ENCODE data around the gene MIPOL1. TPM values are rescaled to one million over a fixed set of nuclear protein-coding genes. Genes with fewer than 3 reads are reported as not detected.

MIPOL1 gene
- total and polyA plus RNA-seq, 9 of the 15 experiments (the other 6 are each of a cell fraction or from before 2014, with no cell fraction given): 6.7 to 21.9 (median 12.4) TPM

DNA sequence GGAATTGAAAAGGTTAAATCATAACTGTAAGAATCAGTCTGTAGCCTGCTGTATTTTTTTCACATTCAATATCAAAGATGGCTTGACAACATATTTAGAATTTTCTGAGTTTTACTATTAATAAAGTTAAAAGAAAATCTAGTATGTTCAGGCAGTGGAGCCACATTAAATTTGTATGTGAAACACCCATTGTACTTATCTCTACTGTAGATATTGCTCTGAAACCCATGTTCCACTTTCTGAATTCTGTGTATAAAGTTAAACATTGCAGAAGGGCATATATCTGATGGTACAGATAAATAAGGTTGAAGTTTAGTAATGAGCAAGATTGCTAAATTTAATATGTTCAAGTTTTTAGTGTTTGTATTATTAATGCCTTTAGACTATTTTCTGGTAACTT is 224.6 kb downstream of the MIPOL1 start (continued):
- TF ChIP-seq, protein P1, sequence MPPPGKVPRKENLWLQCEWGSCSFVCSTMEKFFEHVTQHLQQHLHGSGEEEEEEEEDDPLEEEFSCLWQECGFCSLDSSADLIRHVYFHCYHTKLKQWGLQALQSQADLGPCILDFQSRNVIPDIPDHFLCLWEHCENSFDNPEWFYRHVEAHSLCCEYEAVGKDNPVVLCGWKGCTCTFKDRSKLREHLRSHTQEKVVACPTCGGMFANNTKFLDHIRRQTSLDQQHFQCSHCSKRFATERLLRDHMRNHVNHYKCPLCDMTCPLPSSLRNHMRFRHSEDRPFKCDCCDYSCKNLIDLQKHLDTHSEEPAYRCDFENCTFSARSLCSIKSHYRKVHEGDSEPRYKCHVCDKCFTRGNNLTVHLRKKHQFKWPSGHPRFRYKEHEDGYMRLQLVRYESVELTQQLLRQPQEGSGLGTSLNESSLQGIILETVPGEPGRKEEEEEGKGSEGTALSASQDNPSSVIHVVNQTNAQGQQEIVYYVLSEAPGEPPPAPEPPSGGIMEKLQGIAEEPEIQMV (tag; conservative IDR thresholded peaks at IDR 0.05; ENCODE audit: low read depth): no peak

DNA sequence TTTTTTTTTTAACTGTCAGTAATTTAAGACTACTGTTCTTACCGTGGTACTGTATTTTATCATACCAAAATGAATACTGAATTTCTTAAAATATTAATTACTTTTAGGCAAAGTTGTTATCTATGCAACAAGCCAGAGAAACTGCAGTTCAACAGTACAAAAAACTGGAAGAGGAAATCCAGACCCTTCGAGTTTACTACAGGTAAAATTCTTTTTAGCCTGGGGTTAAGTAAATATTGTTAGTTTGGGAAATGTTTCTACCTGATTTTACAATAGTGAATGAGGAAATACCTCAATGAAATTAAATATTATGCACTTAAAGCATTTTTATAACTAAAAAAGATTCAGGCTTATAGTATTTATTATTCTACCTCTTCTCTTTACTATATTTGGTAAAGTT is 225.0 kb downstream of the MIPOL1 start:
- Histone ChIP-seq H3K9ac (ENCODE audit: insufficient read depth in 1 of 2, low read depth in 2 of 2, low read length in 2 of 2) (no peak overlapping the region), H3K36me3 (ENCODE audit: control insufficient read depth, insufficient read depth, low read length) (no peaks in the 10 kb centered on the region), H3K27me3 (ENCODE audit: control insufficient read depth in 2 of 2, insufficient read depth in 2 of 2, low read length in 2 of 2) (no peaks in the 10 kb centered on the region), H4K20me1 (replicated peaks; ENCODE audit: control insufficient read depth, insufficient read depth, low read length) (no peaks in the 10 kb centered on the region), H2AFZ (ENCODE audit: low read depth, low read length) (no peak overlapping the region), H3K4me3 (no peak overlapping the region), H3K79me2 (ENCODE audit: control insufficient read depth, insufficient read depth, low read length) (no peaks in the 10 kb centered on the region), H3K4me2 (ENCODE audit: insufficient read depth, low read length) (no peak overlapping the region), H3K9me3 (replicated peaks; ENCODE audit: control insufficient read depth, insufficient read depth, low read depth, low read length) (no peaks in the 10 kb centered on the region), H3K4me1 (replicated peaks in 1 of 2; ENCODE audit: control insufficient read depth in 2 of 2, insufficient read depth in 2 of 2, low read length in 2 of 2) (no peaks in the 10 kb centered on the region), H3K9me1 (ENCODE audit: control insufficient read depth, insufficient read depth, low read length) (no peaks in the 10 kb centered on the region), H3K27ac (ENCODE audit: extremely low read depth, low read depth, low read length) (no peak overlapping the region)
- DNase-seq (ENCODE audit: extremely low read depth in 1 of 4, low spot score in 3 of 4): no peak
- no TSS peak for BruUV-seq (replicated peaks)
- 21% methylated on average over 2 of the region's 2 CpGs for WGBS (ENCODE audit: insufficient coverage, low coverage, missing lambda C conversion rate)
- no peak for FAIRE-seq
- intact Hi-C loops (cut with micrococcal nuclease): no loop called here
- POLR2A ChIA-PET: no interaction called here
- in situ Hi-C loops (cut with MboI): no loop called here
- CTCF ChIA-PET (ENCODE audit: low intra/inter-chr PET ratio): no interaction called here
- ATAC-seq: no peak
- TF ChIP-seq HNRNPUL1 (IDR thresholded peaks at IDR 0.05; ENCODE audit: low read length) (no peak), HMG20B (CRISPR knock-in tag; IDR thresholded peaks at IDR 0.05) (no peak), SAP30 (IDR thresholded peaks at IDR 0.05; ENCODE audit: borderline replicate concordance, insufficient read depth, low read depth, low read length, poor library complexity, severe bottlenecking) (no peak), THRAP3 (IDR thresholded peaks at IDR 0.05; ENCODE audit: borderline replicate concordance) (no peak), HDAC3 (IDR thresholded peaks at IDR 0.05; ENCODE audit: borderline replicate concordance, partially characterized antibody) (no peak), ZBTB2 (IDR thresholded peaks at IDR 0.05) (no peak), LARP7 (IDR thresholded peaks at IDR 0.05) (no peak), ZNF121 (CRISPR knock-in tag; conservative IDR thresholded peaks at IDR 0.05) (no peak), MAZ (CRISPR knock-in tag; conservative IDR thresholded peaks at IDR 0.05 in 1 of 2, IDR thresholded peaks at IDR 0.05 in 1 of 2) (no peak), ZNF217 (CRISPR knock-in tag; IDR thresholded peaks at IDR 0.05) (no peak), KLF16 (IDR thresholded peaks at IDR 0.05) (no peak), RB1 (IDR thresholded peaks at IDR 0.05; ENCODE audit: low read depth) (no peak), ZNF668 (CRISPR knock-in tag; IDR thresholded peaks at IDR 0.05) (no peak), SMARCA4 (IDR thresholded peaks at IDR 0.05) (no peak), ADNP (tag; IDR thresholded peaks at IDR 0.05) (no peak), TAF15 (IDR thresholded peaks at IDR 0.05; ENCODE audit: low read depth, low read length) (no peak)
- TF ChIP-seq, protein P2, sequence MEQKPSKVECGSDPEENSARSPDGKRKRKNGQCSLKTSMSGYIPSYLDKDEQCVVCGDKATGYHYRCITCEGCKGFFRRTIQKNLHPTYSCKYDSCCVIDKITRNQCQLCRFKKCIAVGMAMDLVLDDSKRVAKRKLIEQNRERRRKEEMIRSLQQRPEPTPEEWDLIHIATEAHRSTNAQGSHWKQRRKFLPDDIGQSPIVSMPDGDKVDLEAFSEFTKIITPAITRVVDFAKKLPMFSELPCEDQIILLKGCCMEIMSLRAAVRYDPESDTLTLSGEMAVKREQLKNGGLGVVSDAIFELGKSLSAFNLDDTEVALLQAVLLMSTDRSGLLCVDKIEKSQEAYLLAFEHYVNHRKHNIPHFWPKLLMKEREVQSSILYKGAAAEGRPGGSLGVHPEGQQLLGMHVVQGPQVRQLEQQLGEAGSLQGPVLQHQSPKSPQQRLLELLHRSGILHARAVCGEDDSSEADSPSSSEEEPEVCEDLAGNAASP (IDR thresholded peaks at IDR 0.05): no peak

All from K562 (cell line).